NCI-H1105 treated with DMSO at 0.1 percent for 48 hours (cell line): ENCODE data around the gene PDAP1.
"Not testable (repeated sequence)": the region's sequence is repeated elsewhere in the genome, so short reads cannot be mapped to it uniquely, and the experiment has no call there.

ENCODE experiments used
- DNase-seq: peaks from one replicate; lab custom pipeline; 2025; lab: John Stamatoyannopoulos, UW

Gene PDAP1, protein sequence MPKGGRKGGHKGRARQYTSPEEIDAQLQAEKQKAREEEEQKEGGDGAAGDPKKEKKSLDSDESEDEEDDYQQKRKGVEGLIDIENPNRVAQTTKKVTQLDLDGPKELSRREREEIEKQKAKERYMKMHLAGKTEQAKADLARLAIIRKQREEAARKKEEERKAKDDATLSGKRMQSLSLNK

GRCh38 chr7:99408379-99409191, at the start of gene PDAP1, which contains the start of gene BUD31:
Gene PDAP1, minus strand, starts transcription at chr7:99408597. Its CDS starts 49 bp downstream, at chr7:99408548.
Gene BUD31, plus strand, starts transcription at chr7:99408969. Its CDS starts 2,124 bp downstream, at chr7:99411093.
- peak; percentile 94 for DNase-seq

DNA sequence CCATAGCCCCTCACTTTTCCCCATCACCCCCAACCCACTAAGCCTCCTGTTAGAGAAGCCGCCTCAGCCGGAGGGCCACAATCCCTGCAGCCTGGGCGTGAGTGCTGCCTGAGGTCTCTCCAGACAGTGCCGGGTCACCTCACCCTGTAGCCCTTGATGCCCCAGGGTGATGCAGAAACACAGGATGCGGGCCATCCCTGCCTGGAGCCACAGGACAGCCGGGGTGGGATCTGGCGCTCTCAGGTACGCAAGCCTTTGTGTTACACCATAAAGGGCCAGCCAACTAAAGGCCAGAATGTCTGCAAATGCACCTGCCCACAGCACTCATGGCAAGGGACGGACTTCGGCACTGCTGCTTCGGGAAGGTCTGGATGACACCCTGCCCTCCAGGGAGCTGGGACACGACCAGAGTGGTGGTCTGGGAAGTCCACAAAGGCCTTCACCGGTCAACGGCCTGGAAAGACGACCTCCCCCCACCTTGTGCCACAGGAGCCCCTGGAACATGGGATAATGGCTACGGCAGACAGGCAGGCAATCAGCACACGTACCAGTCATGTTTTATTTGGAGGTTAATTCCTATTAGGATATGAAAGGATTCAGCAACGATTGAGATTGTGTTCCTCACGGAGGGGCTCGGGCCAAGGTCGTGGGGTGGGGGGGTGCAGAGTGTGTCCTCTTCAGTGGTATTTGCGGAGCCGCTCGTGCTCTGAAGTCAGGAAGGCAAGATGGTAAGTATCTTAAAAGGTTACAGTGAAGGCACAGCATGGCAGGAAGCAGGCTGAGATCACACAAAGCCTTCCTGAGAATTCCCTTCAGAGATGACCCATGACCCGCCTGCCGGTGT, 49.5 kb upstream of the PDAP1 start:
- no peak for DNase-seq

DNA sequence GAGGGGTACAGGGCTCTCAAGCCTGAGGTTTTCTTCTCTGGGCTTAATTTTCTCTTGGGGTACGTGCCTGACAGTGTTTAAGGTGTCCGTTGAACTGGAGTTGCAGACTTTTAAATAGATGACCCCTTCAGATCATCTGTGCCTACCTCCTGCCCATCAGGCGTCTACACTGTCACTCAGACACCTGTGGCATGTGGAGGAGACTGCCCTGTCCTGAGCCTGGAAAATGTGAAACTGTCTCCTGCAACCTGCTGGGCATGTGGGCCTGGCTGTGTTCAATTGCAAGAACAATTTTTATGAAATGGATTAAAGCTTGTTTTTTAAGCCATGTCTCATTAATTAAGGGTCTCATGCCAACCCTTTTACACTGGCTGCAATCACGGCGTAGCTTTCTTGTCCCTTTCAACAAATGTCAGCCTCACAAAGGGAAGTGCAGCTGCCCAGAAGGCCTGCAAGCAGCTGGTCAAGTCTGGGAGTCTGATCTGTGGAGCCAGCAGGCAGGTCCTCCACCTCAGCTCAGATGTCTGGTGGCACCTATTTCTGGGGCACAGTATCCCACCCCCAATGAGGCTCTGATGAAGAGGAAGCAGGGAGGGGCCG, 48.8 kb upstream of the PDAP1 start:
- no peak for DNase-seq

DNA sequence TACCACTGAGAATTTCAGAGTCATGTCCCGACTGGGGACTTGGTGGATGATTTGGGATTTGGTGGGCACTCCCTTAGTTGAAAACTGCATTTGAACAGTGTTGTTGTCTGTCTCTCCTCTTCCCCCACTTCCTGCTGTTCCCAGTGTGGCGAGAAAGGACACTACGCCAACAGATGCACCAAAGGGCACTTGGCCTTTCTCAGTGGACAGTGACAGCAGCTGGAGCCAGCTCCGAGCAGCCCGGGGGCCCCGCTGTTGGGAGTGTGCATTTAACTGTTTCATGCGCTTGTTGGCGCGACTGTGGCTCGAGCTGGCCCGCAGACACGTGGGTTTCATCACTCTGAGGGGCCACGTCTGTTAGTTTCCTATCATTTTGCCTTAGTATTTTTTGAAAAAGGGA, 47.9 kb upstream of the PDAP1 start:
- DNase-seq = no peak

- DNase-seq = no peak
Observed at GRCh38 chr7:99455874-99456273, 47.5 kb upstream of the PDAP1 start.

DNA sequence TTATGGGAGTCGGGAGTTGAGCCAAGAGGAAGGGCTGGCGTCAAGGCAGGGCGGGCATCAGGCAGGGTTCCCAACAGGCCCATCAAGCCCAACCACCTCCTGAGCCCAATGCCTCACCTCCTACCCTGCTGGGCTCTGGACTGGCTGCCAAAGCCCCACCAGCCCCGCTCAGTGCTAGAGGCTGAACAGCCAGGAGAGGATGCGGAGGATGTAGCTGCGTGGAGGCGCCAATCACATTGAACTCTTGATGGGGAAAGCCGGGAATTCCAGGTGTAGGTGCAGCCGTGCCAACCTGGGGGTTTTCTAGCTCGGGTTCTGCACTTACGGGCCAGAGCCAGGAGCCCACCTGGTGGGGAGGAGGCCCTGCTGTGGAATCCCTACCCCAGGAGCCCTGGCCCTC, 44.7 kb upstream of the PDAP1 start:
- DNase-seq = no peak

DNA sequence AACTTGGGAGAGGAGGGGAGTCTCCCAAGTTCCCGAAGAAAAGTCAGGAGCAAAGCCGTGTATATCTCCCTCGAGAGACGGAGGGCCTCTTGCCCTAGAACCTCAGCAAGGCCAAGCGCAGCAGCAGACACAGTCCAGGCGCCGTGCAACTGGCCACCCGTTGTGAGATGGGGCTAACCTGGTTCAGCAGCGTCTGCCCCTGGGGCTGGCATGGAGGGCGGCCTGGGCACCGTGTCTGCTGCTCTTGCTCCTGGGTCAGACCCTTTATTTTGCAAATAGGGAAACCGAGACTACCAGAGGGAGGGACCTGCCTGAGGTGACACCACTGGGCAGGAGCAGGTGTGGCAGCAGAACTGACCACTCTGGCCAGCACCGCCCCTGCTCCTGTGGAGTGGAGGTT, 44.1 kb upstream of the PDAP1 start:
- no peak for DNase-seq

- DNase-seq = no peak
Observed at GRCh38 chr7:99451936-99452335, 43.5 kb upstream of the PDAP1 start.

DNA sequence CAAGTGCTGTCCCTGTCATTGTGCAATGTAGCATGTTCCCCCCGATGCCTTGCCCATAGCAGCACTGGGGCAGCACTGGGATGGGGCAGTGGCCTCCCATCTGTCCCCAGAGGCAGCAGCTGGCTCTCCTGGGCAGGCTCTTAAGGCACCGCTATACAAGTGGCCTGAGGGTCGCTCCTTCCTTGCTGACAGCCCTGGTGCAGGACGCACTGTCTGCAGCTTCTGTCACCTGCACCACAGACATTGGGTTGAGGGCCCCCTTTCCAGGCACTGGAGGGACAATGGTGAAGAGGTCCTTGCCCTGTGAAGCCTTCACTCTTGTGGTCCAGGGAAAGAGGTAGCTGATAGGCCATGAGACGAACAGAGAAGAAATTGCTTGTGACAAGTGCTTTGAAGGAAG, 40.9 kb upstream of the PDAP1 start:
- DNase-seq = no peak

- no peak for DNase-seq
Observed at GRCh38 chr7:99448855-99449254, 40.5 kb upstream of the PDAP1 start.

DNA sequence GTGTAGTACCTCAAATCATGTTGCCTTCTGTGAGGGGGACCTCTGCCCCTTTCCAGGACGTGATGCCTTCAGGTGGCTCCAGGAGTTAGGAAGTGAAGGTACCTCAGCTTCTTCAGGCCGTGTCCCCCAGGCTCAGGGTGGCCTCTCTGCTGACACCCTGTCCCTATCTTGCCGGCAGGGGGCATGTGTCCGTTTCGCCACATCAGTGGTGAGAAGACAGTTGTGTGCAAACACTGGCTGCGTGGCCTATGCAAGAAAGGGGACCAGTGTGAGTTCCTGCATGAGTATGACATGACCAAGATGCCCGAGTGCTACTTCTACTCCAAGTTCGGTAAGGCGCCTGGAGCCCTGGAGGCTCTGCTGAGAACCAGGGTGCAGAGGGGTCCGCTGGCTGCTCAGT, 39.5 kb upstream of the PDAP1 start:
- DNase-seq = no peak

DNA sequence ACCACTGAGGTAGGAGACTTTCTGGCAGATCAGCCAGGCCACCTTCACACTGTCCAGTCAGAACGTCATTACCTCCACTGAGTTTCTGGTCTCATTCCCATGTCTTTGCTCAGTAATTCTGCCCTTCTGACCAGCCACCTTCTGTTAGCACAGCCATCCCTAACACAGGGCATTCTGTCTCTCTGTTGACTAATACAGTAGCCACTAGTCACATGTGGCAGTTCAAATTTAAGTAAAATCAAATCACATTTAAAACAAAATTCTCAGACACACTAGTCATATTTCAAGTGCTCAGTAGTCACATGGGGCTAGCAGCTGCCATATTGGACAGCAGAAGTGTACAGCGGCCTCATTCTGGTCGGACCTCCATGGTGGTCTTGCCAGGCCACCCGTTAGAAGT, 37.7 kb upstream of the PDAP1 start:
- DNase-seq = no peak

DNA sequence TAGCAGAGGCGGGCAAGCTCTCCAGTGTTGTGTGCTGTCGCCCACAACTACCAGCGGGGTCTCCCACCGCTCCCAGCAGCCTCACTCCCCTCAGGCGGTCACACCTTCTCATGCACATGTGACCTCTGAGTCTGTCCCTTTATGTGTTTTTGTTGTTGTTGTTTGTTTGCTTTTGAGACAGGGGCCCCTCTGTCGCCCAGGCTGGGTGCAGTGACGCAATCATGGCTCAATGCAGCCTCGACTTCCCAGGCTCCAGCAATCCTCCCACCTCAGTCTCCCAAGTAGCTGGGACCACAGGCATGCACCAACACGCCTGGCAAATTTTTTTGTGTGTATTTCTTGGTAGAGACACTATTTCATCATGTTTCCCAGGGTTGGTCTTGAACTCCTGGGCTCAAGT, 31.8 kb upstream of the PDAP1 start:
- DNase-seq = no peak

- DNase-seq = peak; percentile 88
Observed at GRCh38 chr7:99438573-99439480, 30.4 kb upstream of the PDAP1 start, which contains the start of the genes CPSF4 and PTCD1. Gene CPSF4, plus strand, starts transcription at chr7:99438943. Its CDS starts 140 bp downstream, at chr7:99439083. Gene PTCD1, minus strand, starts transcription at chr7:99438798. Its CDS starts 3,556 bp downstream, at chr7:99435242.

GRCh38 chr7:99437946-99438572, 29.7 kb upstream of the PDAP1 start:
- no peak for DNase-seq

GRCh38 chr7:99433158-99433557, 24.8 kb upstream of the PDAP1 start:
- no peak for DNase-seq

- not testable (repeated sequence) for DNase-seq
Observed at GRCh38 chr7:99431756-99432540, 23.6 kb upstream of the PDAP1 start.

DNA sequence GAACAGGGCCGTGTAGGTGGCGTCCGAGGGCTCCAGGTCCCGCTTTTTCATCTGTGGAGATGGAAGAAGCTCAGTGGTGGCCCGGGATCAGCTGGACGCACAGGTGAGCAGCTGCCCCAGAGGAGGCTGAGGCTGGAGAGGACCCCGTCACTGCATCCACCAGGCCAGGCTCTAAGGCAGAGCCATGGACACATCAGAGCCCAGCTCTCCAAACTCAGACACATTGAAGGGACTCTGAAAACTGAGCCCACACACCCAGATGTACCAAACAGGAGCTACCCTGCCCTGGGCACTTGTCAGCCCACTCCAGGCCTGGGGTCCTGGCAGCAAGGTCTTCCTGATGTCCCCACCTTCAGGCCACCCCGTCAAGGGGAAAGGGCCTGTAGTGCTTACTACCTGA, 21.4 kb upstream of the PDAP1 start:
- DNase-seq = no peak

GRCh38 chr7:99428972-99429566, 20.7 kb upstream of the PDAP1 start:
- no peak for DNase-seq
